ENCODE measurements around the gene EXTL1.

Gene EXTL1

DNA sequence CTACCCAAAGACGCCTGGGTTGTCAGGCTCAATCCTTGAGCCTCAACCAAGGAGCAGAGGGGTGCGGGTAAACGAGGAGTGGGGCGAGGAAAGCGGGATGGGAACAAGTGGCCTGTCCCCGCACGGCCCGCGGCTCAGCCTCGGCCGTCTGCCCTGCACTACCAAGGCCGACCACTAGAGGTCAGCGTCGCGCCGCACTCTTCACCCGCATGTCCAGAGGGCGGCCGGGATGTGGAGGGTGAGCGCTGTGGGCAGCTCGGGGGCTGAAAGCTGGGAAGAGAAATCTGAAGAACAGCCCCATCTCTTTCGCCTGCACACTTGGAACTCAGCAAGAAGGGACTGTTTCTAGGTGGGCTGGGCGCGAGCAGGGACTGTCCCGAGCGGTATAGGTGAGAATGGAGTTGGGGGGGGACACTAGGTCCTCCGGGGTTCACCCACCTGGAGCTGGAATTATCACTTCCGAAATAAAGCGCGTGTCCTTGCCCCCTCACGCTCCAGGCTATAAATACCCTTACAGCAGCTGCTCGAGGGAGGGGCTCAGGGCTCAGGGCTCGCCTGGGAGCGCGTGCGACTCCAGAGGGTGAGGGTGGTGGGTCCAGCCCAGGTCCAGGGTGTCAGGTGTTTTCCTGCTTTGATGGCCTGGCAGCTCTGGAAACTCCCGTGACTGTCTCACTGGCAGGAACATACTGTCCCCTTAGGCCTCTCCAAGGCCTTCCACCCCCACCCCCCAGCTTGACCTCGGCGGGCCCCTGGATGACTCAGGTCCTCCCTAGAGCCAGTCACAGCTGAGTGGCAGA is 14.6 kb downstream of the EXTL1 start:
- TF ChIP-seq, protein P1, sequence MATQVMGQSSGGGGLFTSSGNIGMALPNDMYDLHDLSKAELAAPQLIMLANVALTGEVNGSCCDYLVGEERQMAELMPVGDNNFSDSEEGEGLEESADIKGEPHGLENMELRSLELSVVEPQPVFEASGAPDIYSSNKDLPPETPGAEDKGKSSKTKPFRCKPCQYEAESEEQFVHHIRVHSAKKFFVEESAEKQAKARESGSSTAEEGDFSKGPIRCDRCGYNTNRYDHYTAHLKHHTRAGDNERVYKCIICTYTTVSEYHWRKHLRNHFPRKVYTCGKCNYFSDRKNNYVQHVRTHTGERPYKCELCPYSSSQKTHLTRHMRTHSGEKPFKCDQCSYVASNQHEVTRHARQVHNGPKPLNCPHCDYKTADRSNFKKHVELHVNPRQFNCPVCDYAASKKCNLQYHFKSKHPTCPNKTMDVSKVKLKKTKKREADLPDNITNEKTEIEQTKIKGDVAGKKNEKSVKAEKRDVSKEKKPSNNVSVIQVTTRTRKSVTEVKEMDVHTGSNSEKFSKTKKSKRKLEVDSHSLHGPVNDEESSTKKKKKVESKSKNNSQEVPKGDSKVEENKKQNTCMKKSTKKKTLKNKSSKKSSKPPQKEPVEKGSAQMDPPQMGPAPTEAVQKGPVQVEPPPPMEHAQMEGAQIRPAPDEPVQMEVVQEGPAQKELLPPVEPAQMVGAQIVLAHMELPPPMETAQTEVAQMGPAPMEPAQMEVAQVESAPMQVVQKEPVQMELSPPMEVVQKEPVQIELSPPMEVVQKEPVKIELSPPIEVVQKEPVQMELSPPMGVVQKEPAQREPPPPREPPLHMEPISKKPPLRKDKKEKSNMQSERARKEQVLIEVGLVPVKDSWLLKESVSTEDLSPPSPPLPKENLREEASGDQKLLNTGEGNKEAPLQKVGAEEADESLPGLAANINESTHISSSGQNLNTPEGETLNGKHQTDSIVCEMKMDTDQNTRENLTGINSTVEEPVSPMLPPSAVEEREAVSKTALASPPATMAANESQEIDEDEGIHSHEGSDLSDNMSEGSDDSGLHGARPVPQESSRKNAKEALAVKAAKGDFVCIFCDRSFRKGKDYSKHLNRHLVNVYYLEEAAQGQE (IDR thresholded peaks at IDR 0.05; ENCODE audit: low read depth) = no peak
- no peak for TF ChIP-seq EP300 (IDR thresholded peaks at IDR 0.05; ENCODE audit: borderline replicate concordance)
- TF ChIP-seq EGR1 (IDR thresholded peaks at IDR 0.05) = no peak
- TF ChIP-seq FOXM1 (IDR thresholded peaks at IDR 0.05; ENCODE audit: borderline replicate concordance, low read depth) = no peak
- TF ChIP-seq YY1 (IDR thresholded peaks at IDR 0.05; ENCODE audit: low read depth) = no peak
- no peak for TF ChIP-seq USF1 (IDR thresholded peaks at IDR 0.05)
- peak; percentile 91 for TF ChIP-seq RAD21 (IDR thresholded peaks at IDR 0.05; ENCODE audit: low read depth)
- no peak for TF ChIP-seq ZBTB7A (IDR thresholded peaks at IDR 0.05; ENCODE audit: low read depth)
- TF ChIP-seq TCF12 (IDR thresholded peaks at IDR 0.05; ENCODE audit: low read depth) = no peak

DNA sequence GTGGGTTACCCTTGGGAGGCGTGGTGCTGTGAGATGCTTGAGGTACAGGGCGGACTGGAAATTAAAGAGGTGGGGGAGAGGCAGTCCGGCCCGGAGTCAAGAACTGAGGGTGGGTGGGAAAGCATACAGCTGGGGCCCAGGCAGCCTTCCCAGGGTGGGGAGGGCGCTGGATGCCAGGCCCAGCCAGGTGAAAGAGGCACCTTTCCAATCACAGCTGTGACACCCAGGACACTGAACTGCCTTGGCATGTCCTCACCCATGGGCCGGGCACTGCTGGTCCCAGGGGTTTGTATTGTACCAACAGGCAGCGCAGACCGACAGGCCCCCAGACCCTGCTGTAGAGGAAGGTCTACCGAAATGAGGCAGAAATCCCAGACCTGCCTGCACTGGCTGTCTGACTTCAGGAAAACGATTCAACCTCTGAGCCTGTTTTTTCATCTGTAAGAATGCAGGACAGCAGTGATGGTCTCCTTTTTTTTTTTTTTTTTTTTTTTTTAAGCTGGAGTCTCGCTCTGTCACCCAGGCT is 15.2 kb downstream of the EXTL1 start:
- TF ChIP-seq USF1 (IDR thresholded peaks at IDR 0.05) = no peak
- TF ChIP-seq, protein P2, sequence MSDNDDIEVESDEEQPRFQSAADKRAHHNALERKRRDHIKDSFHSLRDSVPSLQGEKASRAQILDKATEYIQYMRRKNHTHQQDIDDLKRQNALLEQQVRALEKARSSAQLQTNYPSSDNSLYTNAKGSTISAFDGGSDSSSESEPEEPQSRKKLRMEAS (IDR thresholded peaks at IDR 0.05) = no peak
- TF ChIP-seq CREB1 (IDR thresholded peaks at IDR 0.05; ENCODE audit: low read depth) = no peak
- TF ChIP-seq RAD21 (IDR thresholded peaks at IDR 0.05; ENCODE audit: low read depth) = no peak

- no peak for TF ChIP-seq RAD21 (IDR thresholded peaks at IDR 0.05; ENCODE audit: low read depth)
- TF ChIP-seq, protein P1 (IDR thresholded peaks at IDR 0.05; ENCODE audit: low read depth) = no peak
Measured at GRCh38 chr1:26037904-26038303, 16.3 kb downstream of the EXTL1 start.

DNA sequence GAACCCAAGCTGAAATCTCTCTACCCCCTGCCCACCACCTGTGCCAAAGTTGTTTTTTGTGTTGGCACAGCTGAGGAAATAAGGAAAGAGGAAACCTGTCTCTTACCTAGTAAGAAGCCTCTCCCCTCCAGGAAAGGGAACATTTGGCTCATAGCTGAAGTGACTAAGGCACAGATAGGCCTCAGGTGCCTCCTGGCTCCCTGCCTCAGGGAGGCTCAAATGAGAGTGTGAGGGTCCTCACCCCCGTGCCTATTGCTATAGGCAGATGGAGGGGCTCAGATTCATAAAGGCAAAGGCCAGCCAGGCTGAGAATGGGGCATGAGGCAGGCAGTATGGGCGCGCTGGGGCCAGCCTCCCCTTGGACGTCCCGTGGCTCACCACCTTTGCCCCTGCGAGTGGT is 16.9 kb downstream of the EXTL1 start:
- no peak for TF ChIP-seq RAD21 (IDR thresholded peaks at IDR 0.05; ENCODE audit: low read depth)
- no peak for TF ChIP-seq ZBTB7A (IDR thresholded peaks at IDR 0.05; ENCODE audit: low read depth)
- TF ChIP-seq, protein P2 (IDR thresholded peaks at IDR 0.05) = no peak
- no peak for TF ChIP-seq NFIC (IDR thresholded peaks at IDR 0.05)
- TF ChIP-seq EP300 (IDR thresholded peaks at IDR 0.05; ENCODE audit: borderline replicate concordance) = no peak
- TF ChIP-seq TCF12 (IDR thresholded peaks at IDR 0.05; ENCODE audit: low read depth) = no peak
- TF ChIP-seq, protein P1 (IDR thresholded peaks at IDR 0.05; ENCODE audit: low read depth) = no peak
- no peak for TF ChIP-seq TEAD4 (IDR thresholded peaks at IDR 0.05)
- TF ChIP-seq TAF1 (IDR thresholded peaks at IDR 0.05; ENCODE audit: low read depth) = no peak
- no peak for TF ChIP-seq USF1 (IDR thresholded peaks at IDR 0.05)
- no peak for TF ChIP-seq FOXM1 (IDR thresholded peaks at IDR 0.05; ENCODE audit: borderline replicate concordance, low read depth)
- TF ChIP-seq CEBPB (IDR thresholded peaks at IDR 0.05) = no peak
- TF ChIP-seq EGR1 (IDR thresholded peaks at IDR 0.05) = no peak

Data from Ishikawa (cell line).